ENCODE data around the gene PRKCD. TPM values are rescaled to one million over a fixed set of nuclear protein-coding genes. Genes with fewer than 3 reads are reported as not detected.

The PRKCD gene
- total RNA-seq, 1 donor from 2014 or later = 24.0 TPM

DNA sequence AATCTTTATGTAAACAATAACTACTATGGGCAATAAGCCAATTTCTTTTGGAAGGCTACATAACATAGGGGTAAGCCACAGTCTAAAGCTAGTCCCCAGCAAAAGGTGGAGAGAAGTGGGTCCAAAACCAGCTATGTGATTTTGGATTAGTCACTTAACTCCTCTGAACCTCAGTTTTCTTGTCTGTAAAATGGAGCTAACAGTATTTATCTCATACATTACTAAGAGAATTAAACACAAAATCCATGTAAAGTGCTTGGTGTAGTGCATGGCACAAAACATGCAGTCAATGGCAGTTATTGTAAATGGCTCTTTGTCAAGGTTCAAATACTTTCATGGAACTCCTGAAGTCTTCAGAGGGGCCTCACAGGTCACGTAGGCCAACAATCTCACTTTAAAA lies 44.1 kb upstream of the PRKCD start:
- H3K4me3 Mint-ChIP-seq = no peak overlapping the region
- H3K27ac Mint-ChIP-seq = no peak overlapping the region
- no peaks in the 10 kb centered on the region for H3K27me3 Mint-ChIP-seq
- TF ChIP-seq, protein P1, sequence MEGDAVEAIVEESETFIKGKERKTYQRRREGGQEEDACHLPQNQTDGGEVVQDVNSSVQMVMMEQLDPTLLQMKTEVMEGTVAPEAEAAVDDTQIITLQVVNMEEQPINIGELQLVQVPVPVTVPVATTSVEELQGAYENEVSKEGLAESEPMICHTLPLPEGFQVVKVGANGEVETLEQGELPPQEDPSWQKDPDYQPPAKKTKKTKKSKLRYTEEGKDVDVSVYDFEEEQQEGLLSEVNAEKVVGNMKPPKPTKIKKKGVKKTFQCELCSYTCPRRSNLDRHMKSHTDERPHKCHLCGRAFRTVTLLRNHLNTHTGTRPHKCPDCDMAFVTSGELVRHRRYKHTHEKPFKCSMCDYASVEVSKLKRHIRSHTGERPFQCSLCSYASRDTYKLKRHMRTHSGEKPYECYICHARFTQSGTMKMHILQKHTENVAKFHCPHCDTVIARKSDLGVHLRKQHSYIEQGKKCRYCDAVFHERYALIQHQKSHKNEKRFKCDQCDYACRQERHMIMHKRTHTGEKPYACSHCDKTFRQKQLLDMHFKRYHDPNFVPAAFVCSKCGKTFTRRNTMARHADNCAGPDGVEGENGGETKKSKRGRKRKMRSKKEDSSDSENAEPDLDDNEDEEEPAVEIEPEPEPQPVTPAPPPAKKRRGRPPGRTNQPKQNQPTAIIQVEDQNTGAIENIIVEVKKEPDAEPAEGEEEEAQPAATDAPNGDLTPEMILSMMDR (conservative IDR thresholded peaks at IDR 0.05) = no peak
- DNase-seq (ENCODE audit: extremely low spot score, unreplicated experiment) = no peak
- H3K36me3 Mint-ChIP-seq = peaks cover 11% of the 10 kb centered on the region
- H3K9me3 Mint-ChIP-seq = no peaks in the 10 kb centered on the region
- no peaks in the 10 kb centered on the region for H3K4me1 Mint-ChIP-seq (ENCODE audit: unreplicated experiment)

DNA sequence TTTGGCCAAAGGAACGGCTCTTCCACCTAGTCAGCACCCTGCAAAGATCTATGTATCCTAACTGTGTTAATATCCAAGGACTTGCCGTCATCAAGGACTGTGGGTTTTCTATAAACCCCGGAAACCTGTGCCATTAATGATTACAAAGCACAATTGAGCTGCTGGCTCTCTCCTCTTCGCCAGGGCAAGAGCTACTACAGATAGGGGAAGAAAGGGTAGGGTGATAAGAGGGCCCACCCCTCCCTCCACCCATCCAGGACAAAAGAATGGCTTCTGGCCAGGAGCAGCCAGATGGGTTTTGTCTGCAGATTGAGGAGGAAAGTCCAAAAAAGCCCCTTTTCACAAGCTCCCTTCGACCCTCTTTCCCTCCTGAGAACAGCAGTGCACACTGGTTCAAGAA lies 40.7 kb upstream of the PRKCD start:
- H3K36me3 Mint-ChIP-seq = peaks cover 27% of the 10 kb centered on the region
- no peak for DNase-seq (ENCODE audit: extremely low spot score, unreplicated experiment)
- no peak overlapping the region for H3K27ac Mint-ChIP-seq
- H3K4me1 Mint-ChIP-seq (ENCODE audit: unreplicated experiment) = no peaks in the 10 kb centered on the region
- H3K4me3 Mint-ChIP-seq = no peak overlapping the region
- no peaks in the 10 kb centered on the region for H3K9me3 Mint-ChIP-seq
- TF ChIP-seq, protein P1 (conservative IDR thresholded peaks at IDR 0.05) = no peak
- H3K27me3 Mint-ChIP-seq = no peaks in the 10 kb centered on the region

DNA sequence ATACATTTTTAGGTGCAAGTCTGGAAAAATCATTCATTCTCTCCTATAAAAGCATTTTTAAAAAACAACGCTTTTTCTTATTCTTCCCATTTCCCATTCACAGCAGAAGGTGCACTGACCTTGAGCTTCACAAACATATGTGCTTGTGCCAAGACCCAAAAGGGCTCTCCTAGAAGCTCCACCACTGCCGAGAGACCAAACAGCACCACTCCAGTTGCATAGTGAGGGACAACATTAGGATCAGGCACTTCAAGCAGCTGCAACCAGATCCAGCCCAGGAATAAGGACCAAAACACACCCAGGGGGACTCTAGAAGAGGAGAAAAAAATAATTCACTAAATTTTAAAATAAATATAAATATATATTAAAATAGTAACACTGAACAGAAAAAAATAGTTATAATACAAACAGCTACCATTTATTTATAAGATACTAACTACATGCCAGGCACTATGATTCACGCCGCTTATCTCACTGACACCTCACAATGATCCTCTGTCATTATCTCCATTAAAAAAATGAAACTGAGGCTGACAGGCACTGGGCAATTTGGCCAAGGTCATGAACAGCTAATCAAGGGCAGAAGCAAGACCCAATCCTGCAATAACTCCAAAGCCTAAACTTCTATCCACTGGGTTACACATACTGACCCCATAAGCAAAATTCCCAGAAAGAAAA lies 38.6 kb upstream of the PRKCD start:
- peaks cover 27% of the 10 kb centered on the region for H3K36me3 Mint-ChIP-seq
- H3K4me3 Mint-ChIP-seq = no peak overlapping the region
- no peak for DNase-seq (ENCODE audit: extremely low spot score, unreplicated experiment)
- H3K9me3 Mint-ChIP-seq = no peaks in the 10 kb centered on the region
- H3K27me3 Mint-ChIP-seq = no peaks in the 10 kb centered on the region
- H3K4me1 Mint-ChIP-seq (ENCODE audit: unreplicated experiment) = no peaks in the 10 kb centered on the region
- H3K27ac Mint-ChIP-seq = no peak overlapping the region
- TF ChIP-seq, protein P1 (conservative IDR thresholded peaks at IDR 0.05) = no peak

DNA sequence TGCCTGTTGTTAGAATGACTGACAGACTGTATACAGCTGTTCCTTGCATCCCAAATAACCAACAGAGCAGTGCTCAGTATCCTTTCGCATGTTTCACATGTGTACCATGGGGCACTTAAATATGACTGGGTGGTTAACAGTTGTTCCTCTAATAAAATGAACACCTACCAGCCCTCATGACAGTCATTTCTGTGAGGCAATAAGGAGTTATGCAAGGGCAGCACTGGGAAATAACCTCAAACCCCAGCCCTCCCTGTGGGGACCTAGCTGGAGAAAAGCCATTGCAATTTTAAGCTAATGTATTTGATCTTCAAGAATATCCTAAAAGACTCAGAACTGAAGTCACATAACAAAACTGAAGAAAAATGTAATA lies 38.1 kb upstream of the PRKCD start:
- H3K9me3 Mint-ChIP-seq = no peaks in the 10 kb centered on the region
- H3K27ac Mint-ChIP-seq = no peak overlapping the region
- no peaks in the 10 kb centered on the region for H3K4me1 Mint-ChIP-seq (ENCODE audit: unreplicated experiment)
- H3K36me3 Mint-ChIP-seq = peaks cover 26% of the 10 kb centered on the region
- TF ChIP-seq, protein P1 (conservative IDR thresholded peaks at IDR 0.05) = no peak
- no peak overlapping the region for H3K4me3 Mint-ChIP-seq
- no peaks in the 10 kb centered on the region for H3K27me3 Mint-ChIP-seq
- no peak for DNase-seq (ENCODE audit: extremely low spot score, unreplicated experiment)

DNA sequence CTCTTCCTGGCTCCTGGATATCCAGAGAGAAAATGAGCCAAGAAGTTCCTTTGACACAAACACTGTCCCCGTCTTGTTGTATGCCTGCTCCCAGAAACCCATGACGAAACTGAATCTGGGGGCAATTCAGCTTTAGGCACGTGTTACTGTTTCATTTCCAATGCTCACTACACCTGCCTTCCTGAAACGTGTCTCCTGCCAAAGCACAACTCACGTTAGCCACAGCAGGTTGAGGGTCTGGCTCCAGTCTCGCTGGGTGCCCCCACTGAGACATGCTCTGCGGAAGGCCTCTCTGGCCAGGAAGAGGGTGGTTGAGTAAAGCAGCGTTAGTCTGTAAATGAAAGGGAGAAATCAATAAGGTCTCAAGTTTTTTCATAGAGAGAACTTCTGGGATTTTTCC lies 37.5 kb upstream of the PRKCD start:
- no peaks in the 10 kb centered on the region for H3K4me1 Mint-ChIP-seq (ENCODE audit: unreplicated experiment)
- DNase-seq (ENCODE audit: extremely low spot score, unreplicated experiment) = no peak
- H3K36me3 Mint-ChIP-seq = peaks cover 20% of the 10 kb centered on the region
- H3K27me3 Mint-ChIP-seq = no peaks in the 10 kb centered on the region
- TF ChIP-seq, protein P1 (conservative IDR thresholded peaks at IDR 0.05) = no peak
- no peaks in the 10 kb centered on the region for H3K9me3 Mint-ChIP-seq
- H3K27ac Mint-ChIP-seq = no peak overlapping the region
- no peak overlapping the region for H3K4me3 Mint-ChIP-seq

DNA sequence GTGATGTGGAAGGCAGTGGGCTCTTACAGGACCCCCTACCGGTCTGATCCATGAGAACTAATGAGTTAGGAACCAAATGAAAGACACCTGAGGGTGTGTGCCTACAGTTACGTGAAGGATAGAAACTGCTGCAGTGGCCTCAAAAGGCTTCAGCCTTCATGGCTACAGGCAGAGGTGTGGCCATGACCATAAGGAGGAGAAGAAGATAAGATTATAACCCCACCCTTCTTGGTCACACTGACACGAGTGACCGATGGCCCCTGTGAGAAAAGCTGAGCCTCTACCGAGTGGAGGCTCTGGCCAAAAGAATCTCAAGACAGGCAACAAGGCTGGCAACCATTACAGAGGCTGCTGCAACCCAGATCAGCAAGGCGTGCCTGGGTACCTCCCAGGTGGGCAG lies 37.1 kb upstream of the PRKCD start:
- H3K9me3 Mint-ChIP-seq = no peaks in the 10 kb centered on the region
- no peak overlapping the region for H3K4me3 Mint-ChIP-seq
- no peak overlapping the region for H3K27ac Mint-ChIP-seq
- no peaks in the 10 kb centered on the region for H3K27me3 Mint-ChIP-seq
- no peak for DNase-seq (ENCODE audit: extremely low spot score, unreplicated experiment)
- TF ChIP-seq, protein P1 (conservative IDR thresholded peaks at IDR 0.05) = no peak
- peaks cover 19% of the 10 kb centered on the region for H3K36me3 Mint-ChIP-seq
- H3K4me1 Mint-ChIP-seq (ENCODE audit: unreplicated experiment) = no peaks in the 10 kb centered on the region

Measured in type B pancreatic cell (in vitro differentiated cells).